Epithelial cell of esophagus (primary cell): Measurements from ENCODE around the gene CDH22.

Experiments
- DNase-seq: peaks from one replicate; pipeline ENCODE4 v3.0.0; 2010; ENCODE audit warnings: low read depth
- H3K4me3 ChIP-seq: 2 replicates; pipeline ENCODE4 v1.5.1; 2011; ENCODE audit warnings: mild to moderate bottlenecking, low read length, control low read depth
- CTCF ChIP-seq: IDR thresholded peaks from 2 replicates; pipeline ENCODE4 v1.5.1; 2011; ENCODE audit warnings: low read depth, mild to moderate bottlenecking, low read length, control low read depth, inconsistent platforms; ENCODE audit not compliant: insufficient read depth; ENCODE audit errors: missing control alignments

Gene CDH22

GRCh38 chr20:46222521-46223007 lies 85.7 kb downstream of the CDH22 start:
- no peak overlapping the region for H3K4me3 ChIP-seq
- no peak for DNase-seq
- TF ChIP-seq CTCF: no peak

- H3K4me3 ChIP-seq: no peak overlapping the region
- TF ChIP-seq CTCF: no peak
- no peak for DNase-seq
These were observed 87.0 kb downstream of the CDH22 start for GRCh38 chr20:46221256-46221833.

GRCh38 chr20:46220455-46221207 lies 87.7 kb downstream of the CDH22 start:
- TF ChIP-seq CTCF: no peak
- H3K4me3 ChIP-seq: no peak overlapping the region
- DNase-seq: no peak

- H3K4me3 ChIP-seq: no peak overlapping the region
- no peak for DNase-seq
- TF ChIP-seq CTCF: no peak
These were observed 88.4 kb downstream of the CDH22 start for GRCh38 chr20:46219920-46220319.

- no peak overlapping the region for H3K4me3 ChIP-seq
- TF ChIP-seq CTCF: no peak
- no peak for DNase-seq
These were observed 89.1 kb downstream of the CDH22 start for GRCh38 chr20:46219190-46219589.

GRCh38 chr20:46218656-46219055 lies 89.6 kb downstream of the CDH22 start:
- DNase-seq: no peak
- no peak overlapping the region for H3K4me3 ChIP-seq
- no peak for TF ChIP-seq CTCF
